ENCODE data around the gene XRCC3.
A peak's percentile ranks its signal among the peaks of the same experiment; 100 is the strongest.
"Not testable (repeated sequence)": the region's sequence is repeated elsewhere in the genome, so short reads cannot be mapped to it uniquely, and the experiment has no call there.

The XRCC3 gene

DNA sequence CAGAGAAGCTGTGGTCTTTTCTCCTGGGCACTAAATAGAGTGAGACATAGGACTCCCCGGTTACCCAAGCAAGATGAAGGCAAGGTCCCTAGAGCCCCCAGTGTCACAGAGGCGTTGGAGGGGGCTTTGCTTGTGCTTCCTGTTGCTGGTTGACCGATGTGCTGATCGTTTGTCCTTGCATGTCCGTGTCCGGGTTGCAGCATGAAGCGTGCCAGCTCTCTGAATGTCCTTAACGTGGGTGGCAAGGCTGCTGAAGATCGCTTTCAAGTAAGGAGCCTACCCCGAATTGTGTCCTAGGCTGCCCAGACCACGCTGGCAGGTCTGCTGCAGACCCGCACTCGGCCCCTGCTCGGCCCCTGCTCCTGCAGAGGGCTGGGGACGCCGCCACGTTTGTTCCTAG lies 23.1 kb downstream of the XRCC3 start:
- DNase-seq: no peak

DNA sequence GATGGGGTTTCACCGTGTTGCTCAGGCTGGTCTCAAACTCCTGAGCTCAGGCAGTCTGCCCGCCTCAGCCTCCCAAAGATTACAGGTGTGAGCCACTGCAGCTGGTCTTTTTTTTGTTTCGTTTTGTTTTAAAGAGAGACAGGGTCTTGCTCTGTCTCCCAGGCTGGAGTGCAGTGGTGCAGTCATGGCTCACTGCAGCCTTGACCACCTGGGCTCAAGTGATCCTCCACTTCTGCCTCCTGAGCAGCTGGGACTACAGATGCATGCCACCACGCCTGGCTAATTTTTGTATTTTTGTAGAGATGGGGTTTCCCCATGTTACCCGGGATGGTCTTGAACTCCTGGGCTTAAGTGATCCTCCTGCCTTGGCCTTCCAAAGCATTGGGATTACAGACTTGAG lies 23.6 kb downstream of the XRCC3 start:
- not testable (repeated sequence) for DNase-seq

DNA sequence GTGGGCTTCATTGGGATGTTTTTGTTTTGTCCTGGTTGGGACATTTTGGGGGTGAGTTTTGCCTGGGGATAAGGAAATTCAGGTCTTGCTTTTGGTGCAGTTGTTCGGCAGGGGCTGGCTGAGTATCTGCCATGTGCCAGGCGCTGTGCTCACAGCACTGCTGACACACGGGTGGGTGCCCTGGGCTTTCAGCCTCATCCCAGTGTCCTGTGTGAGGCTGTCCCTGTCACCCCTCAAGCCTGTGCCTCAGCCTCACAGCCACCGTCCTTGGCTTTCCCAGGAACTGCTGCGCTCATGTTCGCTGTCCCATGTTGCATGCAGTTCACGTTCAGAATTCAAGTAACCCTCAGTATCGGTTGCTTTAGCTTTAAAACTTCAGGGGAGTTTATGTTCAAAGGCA lies 24.9 kb downstream of the XRCC3 start:
- no peak for DNase-seq

DNA sequence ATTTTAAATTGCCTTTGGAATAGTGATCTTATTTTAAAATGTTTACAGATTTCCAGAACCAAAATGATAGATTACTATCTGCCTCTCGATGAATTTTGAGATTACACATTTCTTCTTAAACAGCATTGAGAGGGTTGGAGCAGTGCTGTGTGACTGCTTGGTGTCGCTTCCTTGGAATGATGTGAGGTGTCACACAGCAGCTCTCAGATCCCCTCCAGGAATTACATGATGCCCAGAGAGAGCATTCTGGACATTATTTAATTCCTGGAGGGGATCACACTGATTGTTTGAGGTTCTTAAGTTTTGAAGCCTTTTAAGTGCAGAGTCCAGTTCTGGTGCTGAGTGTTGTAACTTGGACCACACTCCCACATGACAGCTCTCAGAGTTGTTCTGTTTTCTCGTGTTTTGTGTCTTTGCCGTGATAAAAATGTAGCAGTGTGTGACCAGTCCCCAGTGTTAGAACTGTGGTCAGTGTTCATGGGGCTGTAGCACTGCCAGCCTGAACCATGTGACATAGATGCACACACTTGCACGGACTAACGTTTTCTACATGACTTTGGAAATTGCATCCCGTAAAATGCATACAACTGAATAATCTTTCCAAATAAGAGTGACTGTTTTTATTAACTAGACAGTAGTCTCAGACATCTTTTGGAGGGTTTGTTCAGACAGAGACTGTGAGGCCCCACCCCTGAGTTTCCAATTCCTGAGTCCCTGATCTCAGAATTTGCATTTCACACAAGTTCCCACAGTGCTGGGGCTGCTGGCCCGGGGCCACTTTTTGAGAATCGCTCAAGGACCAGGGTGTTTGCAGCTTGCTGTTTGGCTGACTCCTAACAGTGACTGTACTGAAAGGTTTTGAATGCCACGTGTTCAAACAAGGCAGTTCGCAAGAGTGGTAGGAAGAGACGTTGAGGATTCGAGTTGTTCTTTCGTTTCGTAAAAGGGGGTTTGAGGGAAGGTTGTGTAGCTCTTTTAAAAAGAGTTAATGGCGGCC lies 26.0 kb downstream of the XRCC3 start:
- DNase-seq: no peak

DNA sequence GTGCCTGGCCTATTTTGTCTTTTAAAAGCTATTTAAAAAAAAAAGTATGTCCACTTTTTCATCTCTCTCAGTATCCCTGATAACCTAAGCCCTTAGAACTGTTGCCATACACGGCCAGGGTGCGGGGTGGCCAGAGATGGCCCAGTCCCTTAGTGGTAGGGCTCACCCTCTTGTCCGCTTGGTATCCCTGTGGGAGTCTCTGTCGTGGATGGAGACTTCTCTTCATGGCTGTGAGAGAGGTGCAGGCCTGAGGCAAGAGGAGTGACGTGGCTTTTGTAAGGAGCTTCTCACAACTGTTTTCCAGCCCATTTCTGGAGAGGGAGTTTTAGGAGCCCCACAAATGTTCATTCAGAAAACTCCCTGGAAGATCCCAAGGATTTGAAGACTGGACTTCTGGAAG lies 26.8 kb downstream of the XRCC3 start:
- no peak for DNase-seq

DNA sequence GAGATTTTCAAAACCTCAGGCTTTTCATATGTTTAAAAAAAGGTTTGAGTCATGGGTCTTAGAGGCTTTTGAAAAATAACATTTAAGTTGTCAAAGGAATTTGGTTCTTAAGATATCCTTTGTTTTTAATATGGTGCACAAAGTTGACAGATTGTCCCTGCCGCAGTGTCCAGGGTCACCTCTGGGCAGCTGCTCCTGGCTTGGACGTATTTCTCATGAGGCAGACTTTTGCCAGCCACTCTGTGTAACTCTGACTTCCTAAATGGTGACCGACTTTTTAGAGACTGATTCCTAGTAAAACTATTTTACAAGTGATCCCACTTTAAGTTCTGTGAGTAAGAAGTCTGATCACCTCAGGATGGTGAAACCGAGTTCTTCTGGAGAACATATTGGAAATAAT lies 27.5 kb downstream of the XRCC3 start:
- DNase-seq: no peak

DNA sequence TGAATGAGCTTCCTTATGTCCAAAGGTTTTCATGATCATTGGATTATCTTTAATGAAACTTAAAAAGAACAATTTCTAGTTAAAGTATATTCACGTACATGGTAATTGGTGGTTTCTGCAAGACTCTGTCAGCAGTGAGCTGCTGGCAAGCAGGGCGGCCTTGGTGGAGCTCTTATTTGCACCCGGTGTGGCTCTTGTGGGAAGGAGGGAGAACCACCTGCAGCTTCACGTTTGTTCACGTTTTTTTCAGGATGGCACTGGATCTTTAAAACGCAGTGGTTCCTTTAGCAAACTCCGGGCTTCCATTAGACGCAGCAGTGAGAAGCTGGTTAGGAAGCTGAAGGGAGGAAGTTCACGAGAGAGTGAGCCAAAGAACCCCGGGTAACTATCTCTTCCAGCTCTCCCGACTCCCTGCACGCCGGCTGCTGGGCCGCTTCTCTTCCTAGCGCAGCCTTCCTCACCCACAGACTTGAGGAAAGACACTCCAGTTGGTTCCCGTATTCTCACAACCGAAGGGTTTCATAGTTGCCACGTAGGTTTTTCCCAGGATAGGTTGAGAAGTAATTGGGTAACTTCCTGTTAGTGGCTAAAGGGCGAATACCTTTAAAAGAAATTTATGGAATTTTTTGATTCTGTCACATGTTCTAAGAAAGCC lies 28.3 kb downstream of the XRCC3 start:
- DNase-seq: no peak

DNA sequence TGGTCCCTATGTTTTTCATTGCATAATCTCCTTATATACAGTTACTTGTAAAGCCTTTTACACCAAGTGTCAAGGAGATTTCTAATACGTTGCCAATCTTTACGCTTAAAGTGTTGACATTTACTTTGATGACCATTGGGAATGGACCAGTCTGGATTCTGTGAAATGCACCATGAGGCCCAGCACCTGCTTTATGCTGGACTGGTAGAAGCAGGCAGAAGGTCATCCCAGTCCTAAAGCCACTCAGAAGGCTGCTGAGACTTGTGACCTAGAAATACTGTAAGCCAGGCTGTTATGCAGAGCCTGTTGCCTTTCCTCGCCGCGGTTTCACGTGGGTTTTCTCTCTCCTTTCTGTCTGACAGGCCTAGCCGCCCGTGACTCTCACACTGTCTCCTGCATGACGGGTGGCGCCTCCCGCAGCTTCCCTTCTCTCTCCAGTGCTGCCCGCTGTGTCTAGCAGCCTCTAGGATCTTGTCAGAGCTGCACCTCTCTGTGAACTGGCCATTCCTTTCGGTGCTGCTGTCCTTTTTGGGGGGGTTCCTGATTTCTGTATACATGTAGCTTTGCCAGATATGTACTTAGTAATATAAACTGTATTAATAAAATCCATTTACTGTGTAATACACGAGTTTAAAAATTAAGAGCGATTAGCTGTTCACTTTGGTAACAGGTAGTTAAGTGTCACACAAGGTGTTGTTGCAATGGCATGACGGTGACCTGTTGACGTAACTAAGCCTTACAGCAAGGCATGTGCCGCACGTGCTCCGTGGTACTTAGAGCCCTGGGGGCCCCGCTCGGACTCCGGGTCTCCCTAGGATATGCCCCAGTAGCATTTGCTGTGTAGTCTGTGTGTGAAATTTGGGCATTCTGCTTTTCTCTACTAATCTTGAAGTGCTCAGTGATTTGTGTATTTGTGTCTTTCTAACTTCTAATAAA lies 29.7 kb downstream of the XRCC3 start:
- no peak for DNase-seq

DNA sequence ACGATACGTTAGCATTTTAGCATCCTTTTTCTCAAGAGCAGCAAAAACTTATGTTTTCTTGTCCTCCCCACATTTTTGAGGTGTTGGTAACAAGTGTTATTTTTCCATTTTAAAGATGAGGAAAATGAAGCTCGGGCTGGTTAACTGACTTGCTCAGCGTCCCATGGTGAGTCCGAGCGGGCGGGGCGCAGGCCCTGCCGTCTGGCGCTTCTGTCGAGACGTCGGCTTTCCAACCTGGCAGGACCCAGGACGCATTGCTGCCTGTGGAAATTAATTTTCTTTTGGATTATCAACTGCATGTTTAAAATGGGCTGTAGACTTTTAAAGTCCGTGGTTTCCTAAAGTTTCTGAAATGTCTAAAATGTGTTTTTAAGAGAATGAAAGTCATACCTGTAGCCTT lies 30.4 kb downstream of the XRCC3 start:
- no peak for DNase-seq

DNA sequence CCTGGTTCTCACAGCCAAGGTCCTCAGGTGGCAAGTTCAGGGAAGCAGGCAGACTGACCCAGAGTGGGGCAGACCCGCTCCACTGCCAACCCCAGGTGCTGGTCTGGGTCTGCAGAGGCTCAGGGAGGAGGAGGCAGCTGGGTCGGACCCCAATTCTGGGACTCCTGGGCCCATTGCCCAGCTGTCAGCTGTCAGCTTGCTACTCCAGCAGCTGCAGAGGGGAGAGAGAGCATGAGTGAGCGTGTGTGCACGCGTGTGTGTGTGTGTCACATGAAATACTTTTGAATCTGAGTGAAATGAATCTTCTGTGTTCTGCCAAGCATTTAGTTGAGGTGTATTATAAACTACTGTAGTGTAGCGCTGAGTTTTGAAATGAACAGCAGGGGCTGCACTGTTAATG lies 30.8 kb downstream of the XRCC3 start:
- DNase-seq: no peak

DNA sequence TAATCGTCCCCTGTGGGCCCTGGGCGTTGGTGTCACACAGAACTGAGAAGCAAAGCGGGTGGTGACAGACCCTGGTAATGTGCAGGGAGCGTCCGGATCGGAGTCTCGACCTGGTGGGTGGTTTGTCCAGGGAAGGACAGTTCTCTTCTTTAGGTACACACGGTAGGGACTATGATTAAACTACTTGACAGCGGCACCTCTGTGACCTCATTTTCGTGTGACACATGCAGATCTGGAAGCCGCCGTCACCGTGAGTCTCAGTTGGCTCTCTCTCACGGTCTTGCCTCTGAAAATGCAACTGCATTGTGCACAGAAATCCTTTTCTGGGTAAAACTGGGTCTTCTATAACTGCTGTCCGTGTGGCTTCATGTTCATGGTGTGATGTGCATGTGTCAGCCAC lies 32.1 kb downstream of the XRCC3 start:
- DNase-seq: no peak

DNA sequence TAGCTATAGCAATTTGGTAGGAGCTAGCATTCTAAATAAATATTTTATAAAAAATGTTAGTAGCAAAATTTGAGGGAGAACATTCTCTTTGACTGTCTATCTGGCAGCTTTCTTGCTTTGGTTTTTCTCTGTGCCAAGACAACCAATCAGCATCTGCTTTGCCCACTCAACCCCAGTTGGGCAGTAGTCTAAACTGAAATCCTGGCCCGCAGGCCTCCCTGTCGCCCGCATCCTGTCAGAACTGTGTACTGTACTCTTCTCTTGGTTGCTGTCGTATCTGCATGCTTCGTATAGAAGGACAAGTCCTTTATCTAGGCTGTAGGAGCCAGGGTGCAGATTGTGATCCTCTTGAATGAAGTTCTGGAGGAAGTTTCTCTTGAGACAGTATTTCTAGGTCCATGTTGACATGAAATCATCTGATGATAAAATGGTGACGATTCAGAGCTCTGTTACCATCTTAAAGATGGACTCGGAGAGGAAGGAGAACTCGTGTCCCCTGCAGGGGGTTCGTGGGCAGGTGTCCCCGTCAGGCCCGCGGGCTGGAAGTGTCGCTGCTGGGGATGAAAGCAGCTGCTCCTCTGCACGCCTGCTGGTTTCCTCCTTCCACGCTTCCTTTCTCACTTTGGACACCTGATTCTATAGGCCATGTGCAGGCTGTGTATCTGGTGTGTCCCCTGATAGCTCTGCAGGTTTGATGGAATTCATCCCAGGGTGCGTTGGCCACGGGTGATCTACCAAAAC lies 34.6 kb downstream of the XRCC3 start:
- DNase-seq: no peak

DNA sequence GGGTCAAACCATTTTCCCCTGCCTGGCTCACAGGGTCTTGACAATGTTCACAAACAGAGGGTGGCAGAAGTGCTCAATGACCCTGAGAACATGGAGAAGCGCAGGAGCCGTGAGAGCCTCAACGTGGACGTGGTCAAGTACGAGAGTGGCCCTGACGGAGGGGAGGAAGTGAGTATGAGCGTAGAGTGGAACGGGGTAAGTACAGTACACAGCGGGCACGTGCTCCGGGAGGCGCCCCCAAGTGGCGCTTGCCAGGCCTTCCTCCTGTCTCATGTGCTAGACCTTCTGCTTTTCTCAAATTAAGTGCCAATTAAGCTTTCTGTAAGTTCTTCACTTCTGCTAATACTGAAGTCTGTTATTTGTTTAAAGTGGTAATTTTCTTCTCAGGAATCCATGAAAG lies 35.9 kb downstream of the XRCC3 start:
- DNase-seq: peak; percentile 48 to 70

DNA sequence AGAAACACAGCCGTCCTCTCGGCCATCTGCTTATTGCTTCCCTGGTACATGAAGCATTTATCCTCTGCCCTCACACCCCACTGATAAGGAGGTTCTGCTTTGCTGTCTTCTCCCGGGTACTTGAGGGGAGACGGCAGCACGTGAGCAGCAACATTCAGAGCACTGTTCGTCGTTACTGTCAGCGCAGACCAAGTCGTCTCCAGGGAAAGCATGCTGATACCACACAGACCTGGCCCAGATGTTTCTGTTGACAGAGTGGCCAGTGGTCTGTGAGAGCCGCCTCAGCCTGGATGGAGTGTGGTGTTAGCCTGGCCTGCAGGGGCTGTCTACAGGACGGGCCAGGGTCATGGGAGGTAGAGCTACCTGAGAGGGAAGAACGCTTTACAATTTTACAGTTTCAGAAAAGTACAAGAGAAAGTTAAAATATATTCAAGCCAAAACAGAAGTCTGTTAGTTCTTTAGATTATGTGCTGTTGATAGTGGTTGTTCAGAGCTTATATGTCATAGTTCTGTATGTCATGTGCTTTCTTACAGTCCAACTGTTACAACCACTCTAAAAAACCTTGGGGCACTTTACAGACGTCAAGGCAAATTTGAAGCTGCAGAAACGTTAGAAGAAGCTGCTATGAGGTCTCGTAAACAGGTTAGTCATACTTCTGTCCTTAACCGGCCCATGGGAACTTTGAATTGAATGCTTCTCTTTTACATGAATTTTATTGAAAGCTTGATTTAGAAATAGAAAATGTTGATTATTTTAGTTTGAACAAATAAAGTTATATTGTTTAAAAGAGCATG lies 38.2 kb downstream of the XRCC3 start:
- no peak for DNase-seq

DNA sequence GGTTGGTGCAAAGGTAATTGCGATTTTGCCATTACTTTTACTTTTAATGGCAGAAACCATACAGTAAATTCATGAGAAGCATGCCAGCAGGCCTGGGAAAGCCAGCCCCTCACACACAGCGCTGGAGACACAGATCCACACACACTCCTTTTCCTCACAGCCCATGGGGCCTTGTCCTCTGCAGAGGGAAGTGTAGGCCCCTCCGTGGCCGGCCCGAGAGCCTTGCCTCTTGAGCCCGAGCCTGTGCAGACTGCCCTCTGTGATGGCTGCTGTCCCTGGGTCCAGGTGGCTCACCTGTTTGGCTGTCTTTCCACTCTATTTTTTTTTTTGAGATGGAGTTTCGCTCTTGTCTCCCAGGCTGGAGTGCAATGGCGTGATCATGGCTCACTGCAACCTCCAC lies 39.3 kb downstream of the XRCC3 start:
- DNase-seq: no peak

DNA sequence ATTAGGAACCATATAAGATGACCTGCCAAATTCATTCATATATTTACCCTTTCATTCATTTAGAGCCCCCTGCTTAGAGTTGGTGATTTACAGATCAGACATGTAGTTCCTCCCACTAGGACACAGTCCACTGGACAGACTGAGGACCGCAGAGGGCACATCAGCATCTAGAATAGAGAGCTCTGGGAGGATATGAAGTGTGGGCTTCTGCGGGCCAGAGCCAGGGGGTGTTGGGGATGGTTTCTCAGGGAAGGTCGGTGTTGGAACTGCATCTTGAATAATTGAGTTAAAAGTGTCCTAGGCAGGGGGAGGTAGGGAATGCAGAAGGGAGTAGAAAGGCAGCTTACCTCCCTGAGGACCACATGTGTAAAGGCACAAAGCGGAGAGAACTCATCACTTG lies 43.3 kb downstream of the XRCC3 start:
- no peak for DNase-seq

DNA sequence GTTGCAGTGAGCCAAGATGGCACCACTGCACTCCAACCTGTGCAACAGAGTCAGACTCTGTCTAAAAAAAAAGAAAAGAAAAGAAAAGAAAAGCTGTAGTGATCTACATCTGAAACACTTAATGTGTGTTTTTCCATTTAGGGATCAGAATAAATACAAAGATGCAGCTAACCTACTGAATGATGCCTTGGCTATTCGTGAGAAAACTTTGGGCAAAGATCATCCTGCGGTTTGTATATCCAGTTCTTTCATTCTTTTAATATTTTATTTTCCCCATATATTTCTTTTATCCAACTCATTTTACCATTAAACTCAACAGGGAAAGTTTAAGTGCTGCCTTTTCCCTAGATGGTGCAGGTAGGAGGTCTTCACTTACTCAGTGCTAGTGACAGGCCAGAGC lies 45.9 kb downstream of the XRCC3 start:
- no peak for DNase-seq

DNA sequence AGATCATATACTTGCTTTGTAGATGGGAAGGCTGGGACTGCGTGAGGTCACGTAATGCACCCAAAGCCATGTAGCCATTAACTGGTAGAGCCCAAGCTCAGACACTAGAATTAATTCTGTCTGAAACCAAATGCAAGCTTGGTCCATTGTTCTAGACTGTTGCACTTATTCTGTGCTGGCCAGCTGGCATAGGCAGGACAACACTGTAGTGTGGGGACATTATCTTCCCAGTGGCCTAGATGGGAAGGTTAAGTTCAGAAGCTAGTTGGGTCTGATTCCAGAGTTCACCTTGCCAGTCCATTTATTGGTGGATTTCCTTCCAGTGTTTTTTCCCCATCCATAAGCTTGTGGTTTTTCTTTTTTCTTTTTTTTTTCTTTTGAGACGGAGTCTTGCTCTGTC lies 47.1 kb downstream of the XRCC3 start:
- no peak for DNase-seq

DNA sequence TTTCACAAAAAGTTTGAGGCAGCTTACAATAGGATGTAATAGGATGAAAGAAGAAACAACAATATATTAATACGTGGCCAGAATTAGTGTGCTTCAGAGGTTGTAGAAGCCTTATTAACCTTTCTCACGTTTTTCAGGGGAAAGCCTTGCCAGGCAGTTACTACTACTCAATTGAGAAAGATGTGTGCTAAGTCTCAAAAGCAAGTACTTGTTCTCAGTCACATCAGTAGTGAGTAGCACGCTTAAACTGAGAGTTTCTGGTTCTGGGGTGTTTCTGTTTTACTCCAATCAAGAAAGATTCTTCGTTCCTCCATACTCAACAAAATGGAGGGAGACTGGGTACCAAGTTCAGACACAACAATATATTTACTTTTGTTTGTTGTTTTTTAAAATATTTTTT lies 47.6 kb downstream of the XRCC3 start:
- no peak for DNase-seq

DNA sequence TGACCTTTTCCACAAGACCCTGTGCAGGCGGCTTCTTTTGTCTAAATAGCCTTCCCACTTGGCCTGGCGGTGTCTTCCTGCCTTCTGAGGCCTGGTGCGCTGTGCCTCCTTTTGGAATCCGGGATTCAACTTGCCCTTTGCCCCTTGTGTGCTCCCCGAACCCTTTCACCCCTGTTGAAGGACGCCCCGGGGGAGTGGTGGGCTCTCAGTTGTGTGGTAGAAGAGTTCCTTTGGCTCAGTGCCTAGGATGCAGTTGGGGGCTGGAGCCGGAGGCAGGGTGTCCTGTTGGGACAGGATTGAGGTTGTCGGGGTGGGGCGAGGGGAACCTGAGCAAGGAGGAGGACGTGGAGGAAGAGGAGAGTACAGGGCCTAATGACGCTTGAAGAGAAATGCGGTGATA lies 51.7 kb downstream of the XRCC3 start:
- no peak for DNase-seq

DNA sequence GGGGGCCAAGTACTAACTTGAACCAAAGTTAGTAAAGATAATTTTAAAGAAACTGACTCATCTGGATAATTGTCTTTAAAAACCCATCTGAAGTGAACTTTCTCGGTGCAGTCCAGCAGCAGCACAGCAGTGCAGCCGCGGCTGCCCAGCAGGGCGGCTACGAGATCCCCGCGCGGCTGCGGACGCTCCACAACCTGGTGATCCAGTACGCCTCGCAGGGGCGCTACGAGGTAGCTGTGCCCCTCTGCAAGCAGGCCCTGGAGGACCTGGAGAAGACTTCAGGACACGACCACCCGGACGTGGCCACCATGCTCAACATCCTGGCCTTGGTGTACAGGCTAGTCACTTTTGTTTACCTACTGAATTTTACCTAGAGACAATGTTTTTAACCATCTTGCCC lies 52.7 kb downstream of the XRCC3 start:
- DNase-seq: no peak

DNA sequence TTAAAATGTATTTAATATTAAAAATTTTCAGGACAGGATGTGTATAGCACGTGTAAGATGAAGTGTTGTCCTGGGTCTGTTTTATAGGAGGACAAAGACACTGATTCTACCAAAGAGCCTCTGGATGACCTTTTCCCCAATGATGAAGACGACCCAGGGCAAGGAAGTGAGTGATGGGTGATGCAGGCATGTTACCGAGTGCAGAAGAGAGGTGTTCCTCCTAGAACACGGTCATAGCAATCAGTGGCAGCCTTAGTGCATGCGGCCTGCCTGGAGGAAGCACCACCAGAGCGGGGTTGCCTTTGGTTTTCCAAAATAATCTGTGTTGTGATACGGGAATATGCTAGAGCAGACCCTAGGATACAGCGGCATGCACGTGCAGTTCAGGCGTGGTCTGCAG lies 53.2 kb downstream of the XRCC3 start:
- no peak for DNase-seq
